Trophoblast cell (in vitro differentiated cells and primary cell): ENCODE measurements around the gene PVALEF.

ENCODE experiments used
- DNase-seq, 2 donors: peaks; one replicate each; pipeline ENCODE4 v3.0.0-alpha.2; 2016
- H2AFZ ChIP-seq: 2 replicates; pipeline ENCODE4 v1.6.1; 2013; ENCODE audit warnings: low read length, moderate library complexity, mild to moderate bottlenecking; ENCODE audit not compliant: insufficient read depth, poor library complexity
- H2AK5ac ChIP-seq: 2 replicates; pipeline ENCODE4 v1.6.1; 2013; ENCODE audit warnings: mild to moderate bottlenecking, low read length
- H2BK120ac ChIP-seq: 2 replicates; pipeline ENCODE4 v1.6.1; 2013; ENCODE audit warnings: low read length, mild to moderate bottlenecking, moderate library complexity; ENCODE audit not compliant: insufficient read depth, poor library complexity
- H2BK12ac ChIP-seq: 2 replicates; pipeline ENCODE4 v1.6.1; 2013; ENCODE audit warnings: mild to moderate bottlenecking, low read length, moderate library complexity
- H2BK5ac ChIP-seq: 2 replicates; pipeline ENCODE4 v1.6.1; 2013; ENCODE audit warnings: low read length, low read depth, moderate library complexity, mild to moderate bottlenecking; ENCODE audit not compliant: poor library complexity
- H3K14ac ChIP-seq: 2 replicates; pipeline ENCODE4 v1.6.1; 2013; ENCODE audit warnings: mild to moderate bottlenecking, low read length
- H3K18ac ChIP-seq: 2 replicates; pipeline ENCODE4 v1.6.1; 2013; ENCODE audit warnings: mild to moderate bottlenecking, low read length
- H3K23ac ChIP-seq: 2 replicates; pipeline ENCODE4 v1.6.1; 2013; ENCODE audit warnings: low read length
- H3K27ac ChIP-seq: 2 replicates; pipeline ENCODE4 v1.5.1; 2013; ENCODE audit warnings: low read depth, mild to moderate bottlenecking, inconsistent platforms, low read length, moderate library complexity
- H3K27me3 ChIP-seq: 2 replicates; pipeline ENCODE4 v1.6.1; 2013; ENCODE audit warnings: inconsistent platforms, mild to moderate bottlenecking, low read length, moderate library complexity; ENCODE audit not compliant: insufficient read depth
- H3K36me3 ChIP-seq, 2 experiments: 1 replicate in 1 of 2; 2 replicates in 1 of 2; pipeline ENCODE4 v1.6.1; 2013; ENCODE audit warnings: low read length in 2 of 2, mild to moderate bottlenecking in 2 of 2, moderate library complexity in 1 of 2; ENCODE audit not compliant: insufficient read depth in 2 of 2, control insufficient read depth in 1 of 2
- H3K4ac ChIP-seq: 2 replicates; pipeline ENCODE4 v1.6.1; 2013; ENCODE audit warnings: low read depth, mild to moderate bottlenecking, low read length, moderate library complexity
- H3K4me1 ChIP-seq, 2 experiments: 1 replicate in 1 of 2; 2 replicates in 1 of 2; pipeline ENCODE4 v1.6.1; 2013; ENCODE audit warnings: low read length in 2 of 2, mild to moderate bottlenecking in 2 of 2, moderate library complexity in 1 of 2; ENCODE audit not compliant: insufficient read depth in 2 of 2, control insufficient read depth in 1 of 2
- H3K4me2 ChIP-seq: 2 replicates; pipeline ENCODE4 v1.6.1; 2013; ENCODE audit warnings: inconsistent platforms, mild to moderate bottlenecking, low read length, moderate library complexity
- H3K4me3 ChIP-seq: 2 replicates; pipeline ENCODE4 v1.5.1; 2013; ENCODE audit warnings: mild to moderate bottlenecking, low read depth, low read length, inconsistent platforms
- H3K79me1 ChIP-seq: one replicate; pipeline ENCODE4 v1.6.1; 2013; ENCODE audit warnings: low read length
- H3K79me2 ChIP-seq: 2 replicates; pipeline ENCODE4 v1.6.1; 2013; ENCODE audit warnings: low read length, mild to moderate bottlenecking; ENCODE audit not compliant: control insufficient read depth, insufficient read depth, poor library complexity
- H3K9ac ChIP-seq: 2 replicates; pipeline ENCODE4 v1.6.1; 2013; ENCODE audit warnings: mild to moderate bottlenecking, low read length
- H3K9me3 ChIP-seq: 2 replicates; pipeline ENCODE4 v1.6.1; 2013; ENCODE audit warnings: low read depth, mild to moderate bottlenecking, control low read depth, inconsistent platforms, low read length; ENCODE audit not compliant: insufficient read depth
- H4K12ac ChIP-seq: 2 replicates; pipeline ENCODE4 v1.6.1; 2013; ENCODE audit warnings: low read depth, mild to moderate bottlenecking, low read length, moderate library complexity
- H4K8ac ChIP-seq: 2 replicates; pipeline ENCODE4 v1.6.1; 2013; ENCODE audit warnings: low read depth, mild to moderate bottlenecking, low read length, moderate library complexity
- H4K91ac ChIP-seq: one replicate; pipeline ENCODE4 v1.6.1; 2013; ENCODE audit warnings: low read depth, mild to moderate bottlenecking, low read length, moderate library complexity
- WGBS: extraction: QIAGEN DNeasy Blood & Tissue Kit; methylation state at CpG from one replicate; pipeline ENCODE4 v1.1.7; 2013; ENCODE audit warnings: missing lambda C conversion rate; ENCODE audit not compliant: insufficient read length, insufficient coverage; ENCODE audit errors: extremely low coverage; 5-methylcytosine and 5-hydroxymethylcytosine counted together

Gene PVALEF

DNA sequence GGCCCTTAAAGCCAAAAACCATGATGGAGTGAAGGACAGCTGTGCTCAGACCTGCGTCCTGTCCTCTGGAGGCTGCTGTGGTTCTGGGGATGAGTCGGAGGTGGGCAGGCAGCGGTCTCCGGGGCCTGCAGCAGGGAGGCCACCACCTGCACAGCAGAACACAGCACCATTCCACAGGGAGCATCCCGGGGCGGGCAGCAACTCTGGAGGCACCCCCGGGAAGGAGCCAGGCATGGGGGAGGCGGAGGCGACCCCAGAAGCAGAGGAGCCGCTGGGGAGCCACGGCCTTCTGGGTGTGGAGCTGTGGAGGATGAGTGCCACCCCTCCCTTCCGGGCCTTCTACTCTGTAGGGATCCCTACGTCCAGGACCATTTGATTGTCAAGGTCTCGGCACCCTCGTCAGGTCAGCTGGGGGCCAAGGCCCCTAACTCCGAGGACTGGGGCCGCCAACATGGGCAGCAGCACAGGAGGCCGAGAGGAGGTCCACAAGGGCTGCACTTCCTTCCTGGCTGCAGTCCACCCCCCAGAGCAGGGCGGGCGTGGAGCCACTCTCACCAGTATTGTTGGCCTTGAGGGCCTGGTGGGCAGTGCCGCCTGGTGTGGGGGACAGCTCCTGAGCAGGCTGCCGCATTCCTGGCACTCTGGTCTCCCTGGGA lies 33.6 kb downstream of the PVALEF start:
- DNase-seq, result no peak
- Histone ChIP-seq H2AK5ac (no peak overlapping the region), H4K91ac (no peak overlapping the region), H3K18ac (no peak overlapping the region), H3K23ac (no peak overlapping the region), H4K8ac (no peak overlapping the region), H3K4me1 (no peaks in the 10 kb centered on the region), H2BK5ac (no peak overlapping the region), H3K4me2 (no peak overlapping the region), H3K4ac (no peak overlapping the region), H2BK12ac (no peak overlapping the region), H3K9ac (no peak overlapping the region), H2BK120ac (no peak overlapping the region), H3K9me3 (peaks cover 4% of the 10 kb centered on the region), H3K79me2 (no peaks in the 10 kb centered on the region), H3K27me3 (no peaks in the 10 kb centered on the region), H3K79me1 (no peaks in the 10 kb centered on the region), H4K12ac (no peak overlapping the region), H3K14ac (no peak overlapping the region), H3K36me3 (peaks cover 34 to 35% of the 10 kb centered on the region in 2 experiments), H3K4me3 (no peak overlapping the region), H2AFZ (no peak overlapping the region), H3K27ac (no peak overlapping the region)
- no CpG with 5 or more reads among the region's 22 CpGs for WGBS

DNA sequence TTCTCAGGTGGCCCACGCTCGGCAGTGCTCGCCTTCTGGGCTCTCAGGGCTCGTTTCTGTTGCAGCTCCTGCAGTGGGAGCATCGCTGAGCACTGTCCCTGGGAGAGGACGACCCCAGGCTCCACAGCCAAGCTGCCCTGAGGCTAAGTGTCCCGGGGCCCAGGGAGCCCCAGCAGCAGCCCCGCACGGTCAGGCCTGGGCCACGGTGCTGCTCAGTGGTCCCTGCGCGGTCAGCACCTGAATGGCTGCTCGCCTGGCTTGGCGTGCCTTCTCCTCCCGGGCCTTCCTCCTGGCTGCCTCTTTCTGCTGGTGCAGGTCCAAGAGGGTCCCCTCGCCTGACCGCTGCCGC lies 34.1 kb downstream of the PVALEF start:
- Histone ChIP-seq H4K12ac (no peak overlapping the region), H3K79me1 (no peaks in the 10 kb centered on the region), H4K8ac (no peak overlapping the region), H3K4me2 (no peak overlapping the region), H3K14ac (no peak overlapping the region), H3K36me3 (peaks cover 34 to 35% of the 10 kb centered on the region in 2 experiments), H3K27me3 (no peaks in the 10 kb centered on the region), H3K9me3 (peaks cover 4% of the 10 kb centered on the region), H3K4me1 (no peaks in the 10 kb centered on the region), H3K27ac (no peak overlapping the region), H2AFZ (no peak overlapping the region), H3K4me3 (no peak overlapping the region), H3K79me2 (no peaks in the 10 kb centered on the region), H2AK5ac (no peak overlapping the region), H3K4ac (no peak overlapping the region), H2BK12ac (no peak overlapping the region), H3K18ac (no peak overlapping the region), H3K23ac (no peak overlapping the region), H2BK120ac (no peak overlapping the region), H2BK5ac (no peak overlapping the region), H4K91ac (no peak overlapping the region), H3K9ac (no peak overlapping the region)
- DNase-seq, result no peak
- WGBS, result no CpG with 5 or more reads among the region's 18 CpGs

DNA sequence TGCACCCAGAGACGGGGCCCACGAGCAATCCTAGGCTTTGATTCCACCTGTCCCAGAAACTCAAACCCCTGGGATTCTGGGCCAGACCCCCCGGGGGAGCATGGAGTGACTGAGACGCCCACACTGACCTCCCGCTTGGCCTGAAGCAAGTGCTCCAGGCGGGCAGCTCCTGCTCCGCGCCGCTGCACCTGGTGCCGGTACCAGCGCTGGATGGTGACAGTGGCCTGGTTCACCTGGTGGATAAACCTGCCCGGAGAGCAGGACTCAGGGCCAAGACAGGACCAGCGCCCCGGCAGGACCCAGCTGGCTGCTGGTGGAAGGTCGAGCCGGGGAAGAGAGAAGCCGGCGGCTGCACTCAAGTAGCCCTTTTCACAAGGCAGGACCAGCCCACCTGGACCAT lies 34.9 kb downstream of the PVALEF start:
- Histone ChIP-seq H2BK5ac (no peak overlapping the region), H4K12ac (no peak overlapping the region), H3K18ac (no peak overlapping the region), H3K27ac (no peak overlapping the region), H3K9me3 (peaks cover 4% of the 10 kb centered on the region), H2BK120ac (no peak overlapping the region), H3K4me3 (no peak overlapping the region), H2BK12ac (no peak overlapping the region), H3K23ac (no peak overlapping the region), H3K4me1 (no peaks in the 10 kb centered on the region), H3K79me2 (no peaks in the 10 kb centered on the region), H3K14ac (no peak overlapping the region), H3K79me1 (no peaks in the 10 kb centered on the region), H3K36me3 (peaks cover 34% of the 10 kb centered on the region in 2 experiments), H4K8ac (no peak overlapping the region), H3K4me2 (no peak overlapping the region), H3K9ac (no peak overlapping the region), H2AFZ (no peak overlapping the region), H2AK5ac (no peak overlapping the region), H3K4ac (no peak overlapping the region), H4K91ac (no peak overlapping the region), H3K27me3 (no peaks in the 10 kb centered on the region)
- DNase-seq, result no peak
- WGBS, result no CpG with 5 or more reads among the region's 18 CpGs

DNA sequence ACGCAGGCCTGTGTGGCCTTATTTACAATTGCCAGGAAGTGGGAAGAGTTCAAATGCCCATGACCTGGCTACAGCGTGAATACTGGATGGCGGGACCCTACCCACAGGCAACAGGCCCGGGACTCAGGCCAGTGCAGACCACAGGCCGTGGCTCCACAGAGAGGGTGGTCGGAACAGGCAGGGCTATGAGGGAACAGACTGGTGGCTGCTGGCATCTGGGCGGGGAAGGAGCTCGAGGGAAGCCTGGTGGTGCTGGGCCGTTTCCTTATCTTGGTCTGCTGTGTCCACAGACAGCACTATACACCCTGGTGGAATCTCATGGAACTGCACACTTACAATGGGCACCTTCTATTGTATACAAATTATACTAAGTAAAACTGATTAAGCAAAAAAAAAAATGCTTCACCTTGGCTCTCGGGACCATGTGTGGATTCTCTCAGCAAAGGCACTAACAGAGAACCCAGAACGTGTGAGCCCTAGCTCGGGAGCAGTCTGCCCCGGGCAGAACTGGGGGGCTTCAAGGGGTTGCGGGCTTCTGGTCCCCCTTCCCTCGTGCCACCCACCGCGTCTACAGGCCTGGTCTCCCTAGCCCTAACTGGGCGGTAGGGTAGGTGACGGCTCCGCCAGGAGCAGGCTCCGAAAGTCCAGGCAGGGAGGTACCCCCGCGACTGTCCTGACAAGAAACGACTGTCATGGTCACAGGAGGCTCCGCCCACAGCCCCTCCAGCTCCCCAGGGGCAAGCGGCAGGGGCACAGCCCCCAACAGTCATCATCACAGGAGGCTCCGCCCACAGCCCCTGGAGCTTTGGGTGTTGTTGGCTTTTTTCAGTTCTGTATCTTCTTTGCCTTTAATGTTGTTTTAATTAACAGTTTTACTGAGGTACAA lies 35.6 kb downstream of the PVALEF start:
- Histone ChIP-seq H3K9ac (no peak overlapping the region), H2BK120ac (no peak overlapping the region), H4K12ac (no peak overlapping the region), H3K79me2 (no peaks in the 10 kb centered on the region), H4K8ac (no peak overlapping the region), H3K23ac (no peak overlapping the region), H3K18ac (no peak overlapping the region), H3K9me3 (peaks cover 4% of the 10 kb centered on the region), H3K27me3 (no peaks in the 10 kb centered on the region), H3K4ac (no peak overlapping the region), H2AK5ac (no peak overlapping the region), H2AFZ (no peak overlapping the region), H4K91ac (no peak overlapping the region), H3K27ac (no peak overlapping the region), H2BK5ac (no peak overlapping the region), H3K14ac (no peak overlapping the region), H3K4me3 (no peak overlapping the region), H3K79me1 (no peaks in the 10 kb centered on the region), H2BK12ac (no peak overlapping the region), H3K4me1 (no peaks in the 10 kb centered on the region), H3K4me2 (no peak overlapping the region), H3K36me3 (peaks cover 27 to 28% of the 10 kb centered on the region in 2 experiments)
- WGBS, result no CpG with 5 or more reads among the region's 27 CpGs
- DNase-seq, result peak; percentile 55 to 86
